Brain pericyte (primary cell): ENCODE measurements around the gene ITSN2.
"Not testable (repeated sequence)": the region's sequence is repeated elsewhere in the genome, so short reads cannot be mapped to it uniquely, and the experiment has no call there.

ENCODE experiments used
- DNase-seq: peaks from one replicate; pipeline ENCODE4 v3.0.0-alpha.2; 2012; ENCODE audit warnings: low read depth, low spot score

The ITSN2 gene

DNA sequence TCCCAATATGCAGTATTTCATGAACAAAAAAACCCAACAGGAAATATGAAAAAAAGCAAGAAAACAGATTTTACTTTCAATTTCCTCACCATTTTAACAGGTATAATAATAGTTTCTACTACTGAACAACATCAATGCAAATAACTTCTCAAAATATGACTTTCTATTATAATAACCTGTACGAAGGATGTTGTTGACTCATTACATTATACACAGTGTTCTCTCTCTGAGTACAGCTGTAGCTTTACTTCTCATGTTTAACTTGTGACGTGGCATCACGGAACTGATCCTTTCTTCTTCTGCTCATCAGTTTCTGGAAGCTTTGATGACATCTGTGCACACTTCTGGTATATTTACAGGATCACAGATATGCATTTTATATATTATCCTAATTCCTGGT lies 145.5 kb downstream of the ITSN2 start:
- DNase-seq, result no peak

DNA sequence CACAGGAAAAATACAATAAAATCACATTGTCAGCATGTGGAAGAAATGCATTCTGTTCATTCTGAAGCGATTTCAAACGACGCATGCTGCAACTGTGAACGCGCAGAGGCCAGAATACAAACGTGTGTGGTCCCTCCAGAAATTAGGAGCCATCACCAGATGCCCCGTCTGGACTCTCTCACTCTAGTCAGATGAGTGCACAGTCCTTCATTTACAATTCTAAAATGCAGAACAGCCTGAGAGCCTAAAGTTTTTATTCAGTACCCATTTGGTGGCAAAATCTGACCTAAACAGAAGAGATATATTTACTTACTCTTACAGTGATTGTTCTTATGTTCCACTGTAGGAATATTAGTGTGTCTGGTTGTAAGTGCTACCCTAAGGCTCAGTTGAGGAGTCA lies 148.9 kb downstream of the ITSN2 start:
- no peak for DNase-seq

DNA sequence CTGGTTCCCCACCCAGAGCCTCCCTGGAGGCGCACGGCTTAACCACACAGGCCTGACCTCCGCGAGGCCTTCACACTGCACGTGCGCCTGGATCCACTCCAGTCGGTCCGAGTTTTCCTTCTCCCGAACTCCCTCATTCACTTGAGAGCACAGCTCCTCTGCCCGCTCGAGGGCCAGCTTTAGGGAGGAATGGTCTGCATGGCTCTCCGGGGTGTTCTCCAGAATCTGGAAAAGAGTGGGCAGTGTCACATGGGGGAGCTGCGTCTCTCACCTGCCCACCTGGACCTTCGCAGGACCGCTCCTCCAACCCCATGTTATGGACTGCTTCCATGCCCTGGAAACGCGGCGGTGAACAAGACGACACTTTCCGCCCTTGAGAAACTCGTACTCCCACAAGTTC lies 149.6 kb downstream of the ITSN2 start:
- DNase-seq, result no peak

DNA sequence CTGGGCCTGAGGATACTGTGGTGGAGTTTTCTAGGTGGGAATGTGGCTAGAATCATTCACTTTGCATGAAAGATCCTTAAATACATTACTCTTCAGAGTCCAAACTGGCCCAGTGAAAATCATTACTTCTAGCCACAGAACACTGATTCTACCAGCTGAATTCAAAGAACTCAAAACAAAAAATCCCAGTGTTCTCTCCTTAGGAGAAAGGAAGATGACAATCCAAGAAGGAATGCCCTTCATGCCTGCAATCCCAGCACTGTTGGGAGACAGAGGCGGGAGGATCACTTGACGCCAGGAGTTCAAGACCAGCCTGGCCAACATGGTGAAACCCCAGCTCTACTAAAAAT lies 150.3 kb downstream of the ITSN2 start:
- DNase-seq, result no peak

DNA sequence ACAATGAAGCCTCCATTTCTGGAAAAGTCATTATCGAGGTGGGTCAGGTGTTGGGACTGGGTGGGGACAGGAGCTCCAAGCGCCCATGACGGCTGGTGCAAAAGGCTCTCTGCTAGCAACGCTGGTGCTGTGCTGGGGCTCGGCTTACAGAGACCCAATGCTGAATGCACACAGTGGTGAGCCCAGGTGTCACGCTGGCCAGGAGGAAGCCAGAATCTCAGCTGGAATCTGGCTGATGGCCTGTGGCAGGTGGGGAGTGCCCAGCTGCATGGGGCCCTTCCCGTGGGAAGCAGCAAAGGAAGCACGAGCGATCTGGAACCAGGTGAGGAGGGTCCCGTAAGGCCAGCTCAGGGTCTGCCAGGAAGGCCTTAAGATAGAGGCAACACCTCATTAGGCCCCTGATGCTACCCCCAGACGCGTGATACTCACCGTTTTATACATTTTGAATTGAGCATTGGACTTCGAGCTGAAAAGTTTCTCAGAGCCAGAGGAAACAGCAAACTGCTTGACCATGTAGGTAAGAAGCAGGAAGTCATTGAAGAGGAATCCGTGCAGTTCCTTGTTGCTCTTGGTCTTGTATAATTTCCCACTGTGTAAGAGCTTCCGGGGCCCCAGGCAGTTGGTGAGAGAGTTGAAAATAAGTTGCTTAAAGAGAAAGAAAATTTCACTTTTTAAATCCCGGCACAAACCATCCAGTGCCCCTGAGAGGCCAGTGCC lies 150.8 kb downstream of the ITSN2 start:
- no peak for DNase-seq

DNA sequence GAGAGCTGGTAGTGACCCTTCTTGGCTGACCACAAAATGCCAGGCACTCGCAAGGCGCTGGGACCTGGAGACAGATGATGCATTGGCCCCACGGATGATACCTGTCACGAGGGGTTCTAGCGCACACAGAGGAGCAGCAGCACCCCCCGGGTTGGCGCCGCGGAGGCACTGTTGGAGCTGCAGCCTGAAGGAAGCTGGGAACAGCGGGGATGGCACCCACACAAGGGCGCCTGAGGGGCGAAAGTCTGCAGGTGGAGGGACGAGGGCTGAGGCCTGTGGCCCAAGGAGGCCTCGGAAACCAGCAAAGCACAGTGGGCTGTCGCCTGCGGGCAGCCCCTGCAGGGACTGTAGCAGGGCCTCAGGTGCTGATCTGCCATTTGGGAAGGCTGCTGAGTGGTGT lies 151.8 kb downstream of the ITSN2 start:
- DNase-seq, result no peak

DNA sequence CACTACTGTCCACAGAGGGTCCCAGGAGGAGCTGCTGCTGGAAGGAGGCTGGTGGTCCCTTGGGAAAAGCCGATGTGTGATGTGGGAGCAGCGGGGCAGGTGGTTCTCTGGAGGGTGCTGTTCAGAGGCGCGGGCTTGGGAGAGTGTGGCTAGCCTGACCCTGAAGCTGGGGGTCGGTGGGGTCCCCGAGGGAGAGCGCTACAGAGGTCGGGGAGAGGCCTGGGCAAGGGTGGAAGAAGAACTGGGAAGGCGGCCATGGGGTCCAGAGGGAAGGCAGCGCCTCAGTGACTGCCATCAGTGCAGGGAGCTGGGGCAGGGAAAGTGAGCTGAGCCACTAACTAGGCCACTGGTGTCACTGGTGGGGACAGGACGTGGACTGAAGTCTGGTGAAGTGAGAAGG lies 153.0 kb downstream of the ITSN2 start:
- DNase-seq, result no peak

DNA sequence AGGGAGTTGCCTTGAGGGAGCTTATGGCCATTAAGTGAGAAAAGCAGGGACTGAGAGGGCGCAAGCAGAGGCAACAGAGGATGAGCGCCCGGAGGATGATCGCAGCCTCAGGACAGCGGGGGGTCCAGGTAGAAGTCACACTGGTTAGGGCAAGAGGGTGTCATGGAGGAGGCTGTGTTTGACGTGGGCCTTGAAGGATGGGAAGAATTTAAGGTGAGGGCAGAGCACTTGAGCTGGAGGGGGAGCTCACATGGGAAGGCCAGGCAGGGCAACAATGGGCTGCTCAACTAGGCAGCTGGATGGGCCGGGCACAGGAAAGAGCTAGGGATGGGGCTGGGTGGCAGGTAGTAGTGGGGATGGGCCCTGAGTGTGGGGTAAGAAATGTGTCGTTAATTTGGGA lies 153.6 kb downstream of the ITSN2 start:
- no peak for DNase-seq

DNA sequence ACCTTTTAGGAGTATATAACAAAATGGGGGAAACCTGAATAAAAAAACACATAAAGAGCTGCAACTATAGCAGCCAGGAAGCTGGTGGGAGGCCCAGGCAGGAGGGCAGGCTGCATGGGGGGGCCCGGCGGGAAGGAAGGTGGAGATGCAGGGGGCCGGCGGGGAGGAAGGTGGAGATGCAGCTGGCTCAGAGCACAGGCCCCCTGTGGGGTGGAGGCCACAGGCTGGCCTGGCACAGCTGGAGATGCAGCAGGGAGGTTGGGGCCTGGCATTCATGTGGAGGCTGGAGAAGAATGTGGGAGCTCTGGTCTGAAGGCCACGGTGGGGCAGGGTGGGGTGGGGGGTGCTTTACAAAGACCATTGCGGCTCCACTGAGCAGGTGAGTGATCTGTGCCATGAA lies 154.1 kb downstream of the ITSN2 start:
- no peak for DNase-seq

DNA sequence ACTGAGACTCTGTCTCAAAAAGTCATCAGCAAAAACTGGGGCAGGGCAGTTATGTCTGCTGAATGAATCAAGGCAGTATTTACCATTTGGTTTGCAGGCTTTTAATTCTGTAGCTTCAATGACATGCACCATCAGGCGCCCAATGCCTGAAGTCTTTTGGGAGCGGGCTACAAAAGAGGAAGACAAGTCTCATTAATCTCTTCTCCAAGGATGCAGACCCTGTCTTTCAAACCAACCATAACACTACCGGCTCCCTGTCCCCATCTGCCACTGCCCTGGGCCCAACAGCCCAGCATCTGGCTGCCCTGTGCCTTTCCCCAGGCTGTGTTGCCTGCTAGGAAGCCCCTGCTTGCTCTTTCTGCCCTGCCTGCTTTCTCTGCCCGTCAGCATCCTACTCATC lies 155.2 kb downstream of the ITSN2 start:
- DNase-seq, result no peak

DNA sequence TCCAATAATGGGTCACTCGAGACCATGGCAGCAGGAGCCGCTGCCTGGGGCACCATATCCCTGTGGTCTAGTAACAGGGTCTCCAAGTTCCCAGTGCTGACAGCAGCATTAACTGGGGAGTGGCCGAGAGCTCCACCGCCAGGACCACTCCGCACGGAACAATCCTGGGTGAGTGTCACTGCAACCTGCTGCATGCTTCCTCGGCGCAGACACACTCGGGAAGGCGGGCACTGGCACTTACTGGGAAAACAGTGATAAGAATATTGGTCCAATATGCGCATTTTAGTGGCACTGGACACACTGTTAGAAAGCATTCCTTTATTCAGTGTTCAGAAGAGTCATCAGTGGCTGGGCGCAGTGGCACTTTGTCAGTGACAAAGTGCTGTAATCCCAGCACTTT lies 155.8 kb downstream of the ITSN2 start:
- no peak for DNase-seq

DNA sequence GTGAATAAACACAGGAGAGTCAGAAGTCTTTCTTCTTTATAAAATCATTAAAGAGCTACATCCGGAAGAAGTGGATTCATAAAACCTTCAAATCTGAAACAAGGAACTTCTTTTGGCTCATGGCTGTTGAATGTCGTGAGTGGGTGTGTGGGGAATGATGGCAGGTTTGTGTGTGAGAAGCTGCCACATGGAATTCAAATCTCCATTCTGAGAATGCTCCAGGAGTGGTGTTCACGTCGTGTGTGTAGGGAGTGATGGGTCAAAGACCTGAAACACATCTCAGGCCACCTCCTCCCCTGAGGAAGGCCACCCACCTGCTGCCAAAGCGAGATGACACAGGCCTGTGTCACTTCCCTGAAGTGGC lies 156.6 kb downstream of the ITSN2 start:
- DNase-seq, result no peak

DNA sequence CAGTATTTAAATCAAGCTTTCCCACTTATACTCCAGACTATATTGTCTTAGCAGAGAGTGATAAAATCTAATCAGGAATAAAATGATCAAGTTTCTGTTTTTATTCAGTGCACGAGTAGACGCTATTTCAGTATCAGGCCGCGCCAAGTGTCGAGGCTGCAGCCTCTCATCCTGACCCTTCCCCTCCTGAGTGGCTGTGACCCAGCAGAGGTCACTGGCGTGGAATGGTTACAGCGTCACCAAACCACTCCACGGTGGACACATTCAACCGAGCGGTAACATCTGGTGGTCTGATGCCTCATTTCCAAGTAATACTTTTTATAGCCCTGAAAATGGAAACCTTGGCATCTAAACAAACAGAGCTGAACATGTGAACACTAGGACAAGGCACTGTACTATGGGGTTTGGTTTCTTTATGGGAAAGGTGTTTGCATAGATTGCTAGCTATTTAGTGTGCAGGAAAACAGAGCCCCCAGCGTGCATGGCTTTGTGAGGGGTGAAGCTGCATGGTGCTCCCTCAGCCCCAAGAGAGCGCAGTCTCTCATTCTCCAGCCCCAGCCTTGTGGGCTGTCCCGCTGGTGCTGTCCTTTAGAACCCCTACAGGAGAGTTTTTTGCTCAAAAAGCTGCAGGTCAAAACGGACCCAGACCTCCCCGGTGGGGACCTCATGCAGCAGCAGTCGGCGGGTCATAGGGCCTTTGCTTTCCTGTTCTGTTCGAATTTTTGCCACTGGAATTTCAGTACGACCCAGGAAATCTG lies 157.1 kb downstream of the ITSN2 start:
- DNase-seq, result no peak

DNA sequence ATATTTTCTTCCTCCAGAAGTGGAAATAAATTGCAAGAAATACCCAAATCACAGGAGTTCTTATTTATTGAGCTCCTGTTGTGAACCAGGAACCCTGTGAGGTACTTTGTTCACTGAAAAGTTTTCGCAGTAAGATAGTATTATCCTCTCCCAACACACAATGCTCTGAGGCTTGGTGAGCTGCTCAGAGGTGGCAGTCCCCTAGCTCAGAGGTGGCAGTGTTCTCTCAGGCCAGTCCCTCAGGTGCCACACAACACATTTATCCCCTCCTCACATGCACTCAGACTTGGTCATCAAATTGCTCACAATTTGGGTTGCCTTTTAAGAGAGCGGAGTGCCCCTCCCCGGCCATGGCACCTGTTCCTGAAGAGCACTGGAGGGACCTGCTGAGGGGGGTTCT lies 159.5 kb downstream of the ITSN2 start:
- no peak for DNase-seq

DNA sequence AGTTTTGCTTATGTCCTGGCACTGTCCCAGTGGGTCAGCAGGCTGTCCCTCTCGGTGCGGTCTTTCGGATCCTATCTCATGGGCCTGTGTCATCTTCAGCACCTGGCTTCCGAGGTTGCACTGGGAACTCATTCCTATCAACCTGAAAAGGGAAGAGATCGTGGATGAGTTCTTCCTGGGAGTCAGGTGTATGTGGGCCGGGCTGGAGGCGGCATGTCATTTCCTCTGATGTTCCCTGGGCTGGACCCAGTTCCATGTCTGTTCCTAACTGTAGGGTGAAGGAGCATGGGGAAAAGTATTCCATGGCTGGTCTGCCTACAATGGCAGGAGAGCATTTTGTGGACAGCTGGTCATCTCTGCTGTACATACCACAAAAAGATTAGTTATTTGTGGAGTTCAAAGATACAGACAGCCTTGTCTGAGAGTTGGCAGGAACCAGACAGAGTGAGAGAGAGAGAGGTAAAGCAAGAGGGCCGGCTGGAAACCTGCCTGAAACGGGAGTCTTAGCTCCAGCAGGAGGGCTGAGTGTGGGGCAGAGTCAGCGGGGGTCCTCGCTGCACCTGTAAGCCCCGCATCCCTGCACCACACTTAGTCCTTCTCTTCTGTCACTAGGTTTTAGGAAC lies 160.3 kb downstream of the ITSN2 start:
- DNase-seq, result no peak

DNA sequence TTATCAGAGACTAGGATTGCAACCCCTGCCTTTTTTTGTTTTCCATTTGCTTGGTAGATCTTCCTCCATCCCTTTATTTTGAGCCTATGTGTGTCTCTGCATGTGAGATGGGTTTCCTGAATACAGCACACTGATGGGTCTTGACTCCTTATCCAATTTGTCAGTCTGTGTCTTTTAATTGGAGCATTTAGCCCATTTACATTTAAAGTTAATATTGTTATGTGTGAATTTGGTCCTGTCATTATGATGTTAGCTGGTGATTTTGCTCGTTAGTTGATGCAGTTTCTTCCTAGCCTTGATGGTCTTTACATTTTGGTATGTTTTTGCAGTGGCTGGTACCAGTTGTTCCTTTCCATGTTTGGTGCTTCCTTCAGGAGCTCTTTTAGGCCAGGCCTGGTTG lies 163.1 kb downstream of the ITSN2 start:
- DNase-seq, result not testable (repeated sequence)

DNA sequence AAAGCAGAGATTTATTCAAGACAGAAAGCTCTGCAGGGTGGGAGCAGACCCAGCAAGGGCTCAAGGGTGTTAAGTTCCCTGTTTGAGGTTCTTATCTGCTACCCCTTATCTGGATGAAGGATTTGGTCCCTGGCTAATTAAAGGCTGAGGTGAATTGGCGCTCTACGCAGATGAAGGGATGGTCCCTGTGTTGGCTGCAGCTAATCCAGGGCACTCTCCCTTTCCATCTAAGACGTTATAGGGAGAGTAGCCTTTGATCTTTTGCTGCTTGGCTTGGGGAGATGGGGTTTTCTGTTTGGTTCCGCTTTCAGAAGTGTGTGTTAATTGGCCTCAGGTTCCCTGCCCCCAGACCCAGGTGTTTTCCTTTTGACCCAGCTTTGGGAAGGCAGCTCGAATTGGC lies 168.5 kb downstream of the ITSN2 start:
- no peak for DNase-seq

DNA sequence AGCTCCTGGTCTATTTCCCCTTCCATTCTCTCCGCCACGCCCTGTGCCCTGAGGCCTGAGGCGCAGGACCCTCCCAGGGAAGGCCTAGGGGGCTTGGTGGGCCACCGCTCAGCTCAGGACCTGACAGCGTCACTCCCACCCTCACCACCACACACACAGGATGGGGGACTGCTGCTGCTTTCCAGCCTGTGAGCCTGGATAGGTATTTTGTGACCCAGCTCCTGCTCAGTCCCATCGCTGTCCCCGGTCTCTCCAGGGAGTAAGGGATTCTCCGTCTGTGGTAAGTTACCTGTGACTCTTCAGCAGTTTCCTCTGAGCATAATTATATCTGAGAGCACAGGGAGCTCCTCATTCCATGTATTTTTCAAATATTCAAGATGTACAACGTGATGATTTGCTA lies 169.2 kb downstream of the ITSN2 start:
- DNase-seq, result no peak

DNA sequence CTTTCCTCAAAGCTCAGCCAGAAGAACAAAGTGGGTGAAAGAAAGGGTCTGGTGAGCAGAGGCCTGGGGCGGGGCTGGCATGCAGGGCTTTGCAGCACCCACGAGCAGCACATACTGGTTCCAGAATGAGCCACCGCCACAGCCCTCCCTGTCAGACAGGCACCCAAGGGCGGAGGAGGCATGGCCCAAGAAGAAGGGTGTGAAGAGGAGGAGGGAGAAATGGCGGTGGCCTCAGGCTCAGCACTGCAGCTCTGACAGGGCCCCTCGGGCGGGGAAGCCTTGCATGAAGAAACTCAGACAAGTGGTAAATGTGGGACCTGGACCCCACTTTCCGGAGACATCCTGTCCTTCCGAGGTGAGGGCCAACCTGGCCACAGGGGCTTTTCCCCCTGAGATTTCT lies 169.8 kb downstream of the ITSN2 start:
- DNase-seq, result no peak

DNA sequence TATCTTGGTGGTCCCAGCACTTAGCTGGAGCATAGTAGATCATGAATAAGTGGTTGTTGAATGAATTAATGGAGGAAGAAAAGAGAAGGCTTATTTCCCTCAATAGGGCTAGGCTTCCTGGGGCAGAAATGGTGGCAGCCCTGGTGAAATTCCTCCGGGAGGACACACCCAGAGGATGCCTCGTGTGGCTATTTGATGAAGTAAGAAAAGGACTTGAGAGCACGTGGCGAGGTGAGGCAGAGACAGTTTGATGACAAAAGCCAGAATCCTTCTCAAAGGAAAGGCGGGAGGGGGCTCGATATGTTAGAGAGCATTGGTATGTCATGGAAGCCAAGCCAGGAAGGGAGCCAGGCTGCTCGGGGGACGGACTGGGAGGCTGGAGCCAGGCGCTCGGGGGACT lies 170.8 kb downstream of the ITSN2 start:
- DNase-seq, result no peak

DNA sequence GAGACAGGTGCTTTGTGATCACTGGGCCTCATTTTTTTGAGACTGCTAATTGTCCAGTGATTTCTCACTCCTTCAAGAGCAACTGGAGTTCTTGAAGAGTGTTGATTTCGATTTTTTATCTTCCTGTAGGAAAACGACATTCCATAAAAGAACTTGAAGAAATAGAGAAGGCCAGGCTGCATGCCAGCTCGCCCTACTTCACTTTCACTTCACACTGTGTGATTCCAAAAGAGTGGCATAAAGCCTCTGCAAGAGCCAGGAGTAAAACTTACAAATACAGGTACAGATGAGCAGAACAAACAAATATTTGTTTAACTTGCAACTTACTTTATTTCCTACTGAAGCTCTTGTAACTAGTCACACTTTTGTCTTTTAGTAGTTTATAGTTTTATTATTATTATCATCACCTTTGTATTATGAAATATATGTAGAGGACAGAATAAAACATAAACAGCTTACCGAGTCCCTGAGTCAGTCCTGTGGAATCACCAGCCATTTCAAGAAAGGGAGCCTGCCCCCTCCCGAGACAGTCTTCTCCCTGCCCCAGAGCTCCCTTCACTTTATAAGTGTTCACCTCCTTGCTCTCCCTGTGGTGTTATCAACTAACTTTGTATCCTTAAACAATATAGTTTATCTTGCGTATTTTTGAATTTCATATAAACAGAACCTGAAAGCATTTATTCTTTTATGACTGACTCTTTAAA lies 176.8 kb downstream of the ITSN2 start:
- no peak for DNase-seq

DNA sequence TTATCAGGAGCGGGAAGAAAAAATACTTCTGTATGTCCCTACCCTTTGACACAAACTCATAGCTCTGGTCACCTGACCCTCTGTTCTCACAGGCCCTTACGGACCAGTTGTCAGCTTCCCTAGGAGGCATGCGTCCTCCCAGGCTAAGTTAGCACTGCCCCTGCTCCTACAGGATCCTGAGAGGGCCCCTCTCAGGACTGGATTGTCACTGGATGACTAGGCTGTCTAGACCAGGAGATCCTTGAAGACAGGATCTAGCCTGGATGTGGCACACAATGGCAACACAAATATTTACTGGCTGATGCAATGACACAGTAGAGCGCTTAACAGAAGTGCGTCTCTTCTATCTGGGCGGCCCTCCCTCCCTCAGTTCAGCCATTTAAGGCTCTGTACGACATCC lies 177.8 kb downstream of the ITSN2 start:
- DNase-seq, result no peak

DNA sequence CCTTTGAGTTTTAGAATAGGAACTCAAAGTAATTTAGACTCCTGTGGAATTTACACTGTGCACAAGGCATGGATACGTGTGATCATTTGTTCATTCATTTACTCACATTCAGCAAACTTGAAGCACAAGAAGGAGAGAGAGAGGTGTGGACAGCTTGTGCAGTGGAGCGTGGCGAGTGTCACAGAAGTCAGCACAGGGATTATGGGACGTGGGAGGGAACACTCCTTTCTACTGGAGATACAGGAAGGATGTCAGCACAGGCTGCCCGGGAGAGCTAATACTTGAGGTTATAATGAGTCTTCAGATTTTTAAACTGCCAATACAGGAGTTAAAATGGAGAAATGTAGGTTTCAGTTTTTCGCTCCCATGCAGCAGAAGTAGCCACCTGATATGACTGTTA lies 178.5 kb downstream of the ITSN2 start:
- no peak for DNase-seq
